Esophagus (tissue), 2 donors: ENCODE results near the gene AAK1. TPM values are rescaled to one million over a fixed set of nuclear protein-coding genes. Genes with fewer than 3 reads are reported as not detected.
"Not testable (repeated sequence)": the region's sequence is repeated elsewhere in the genome, so short reads cannot be mapped to it uniquely, and the experiment has no call there.

Experiments used
- H3K27ac ChIP-seq, 2 donors: one replicate each; pipeline ENCODE4 v1.5.1; 2013; ENCODE audit warnings: low read depth in 2 of 2, mild to moderate bottlenecking in 2 of 2, inconsistent platforms in 1 of 2, low read length in 1 of 2, moderate library complexity in 1 of 2
- H3K27me3 ChIP-seq, 2 donors: one replicate each; pipeline ENCODE4 v1.6.1; 2013; ENCODE audit warnings: low read length in 2 of 2, control low read depth in 1 of 2, mild to moderate bottlenecking in 1 of 2; ENCODE audit not compliant: insufficient read depth in 2 of 2, control insufficient read depth in 1 of 2
- H3K36me3 ChIP-seq, 2 donors: one replicate each; pipeline ENCODE4 v1.6.1; 2013; ENCODE audit warnings: low read length in 1 of 2; ENCODE audit not compliant: control insufficient read depth in 2 of 2, insufficient read depth in 2 of 2
- H3K4me1 ChIP-seq, 2 donors: one replicate each; pipeline ENCODE4 v1.6.1; 2013; ENCODE audit warnings: low read length in 1 of 2; ENCODE audit not compliant: control insufficient read depth in 2 of 2, insufficient read depth in 2 of 2
- H3K4me3 ChIP-seq, 2 donors: one replicate each; pipeline ENCODE4 v1.5.1; 2013; ENCODE audit warnings: low read length in 2 of 2, mild to moderate bottlenecking in 2 of 2, low read depth in 1 of 2, moderate library complexity in 1 of 2
- H3K9me3 ChIP-seq, 2 donors: one replicate each; pipeline ENCODE4 v1.6.1; 2013; ENCODE audit warnings: mild to moderate bottlenecking in 2 of 2, low read depth in 1 of 2, low read length in 1 of 2, moderate library complexity in 1 of 2; ENCODE audit not compliant: control insufficient read depth in 2 of 2, insufficient read depth in 1 of 2
- WGBS, 2 donors: extraction: QIAGEN DNeasy Blood & Tissue Kit; methylation state at CpG; one replicate each; pipeline ENCODE4 v1.1.7; 2013; 5-methylcytosine and 5-hydroxymethylcytosine counted together
- polyA plus RNA-seq, 2 donors: library from polyadenylated mRNA; stranded (reverse); fragments of 200-250 nt; gene quantifications; one replicate each; pipeline ENCODE4 v1.2.3, GENCODE V29; 2013
- donor health status: healthy with polysubstance abuse.
- donor health status: Bipolar disorder and iron deficiency.

AAK1 gene
- polyA plus RNA-seq, 2 donors: 4.4 to 8.4 TPM

DNA sequence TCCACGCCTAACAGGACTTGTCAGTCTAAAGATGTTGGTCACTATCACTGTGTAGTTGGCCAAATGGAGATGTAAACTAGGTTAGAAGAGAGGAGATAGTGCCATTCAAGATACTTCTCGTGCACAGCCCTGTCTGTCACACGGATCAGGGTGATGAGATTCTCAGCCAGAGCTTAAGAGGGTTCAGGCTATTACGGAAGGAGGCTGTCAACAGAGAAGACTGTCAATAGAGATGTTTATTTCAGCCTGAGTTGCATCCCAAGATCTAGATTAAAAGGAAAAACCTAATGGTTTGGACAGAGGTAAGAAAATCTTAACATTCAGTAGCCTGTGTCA is 83.4 kb downstream of the AAK1 start:
- no peaks in the 10 kb centered on the region for H3K9me3 ChIP-seq
- 83 to 88% methylated on average over 4 of the region's 4 CpGs for WGBS, 2 donors
- no peaks in the 10 kb centered on the region for H3K36me3 ChIP-seq

DNA sequence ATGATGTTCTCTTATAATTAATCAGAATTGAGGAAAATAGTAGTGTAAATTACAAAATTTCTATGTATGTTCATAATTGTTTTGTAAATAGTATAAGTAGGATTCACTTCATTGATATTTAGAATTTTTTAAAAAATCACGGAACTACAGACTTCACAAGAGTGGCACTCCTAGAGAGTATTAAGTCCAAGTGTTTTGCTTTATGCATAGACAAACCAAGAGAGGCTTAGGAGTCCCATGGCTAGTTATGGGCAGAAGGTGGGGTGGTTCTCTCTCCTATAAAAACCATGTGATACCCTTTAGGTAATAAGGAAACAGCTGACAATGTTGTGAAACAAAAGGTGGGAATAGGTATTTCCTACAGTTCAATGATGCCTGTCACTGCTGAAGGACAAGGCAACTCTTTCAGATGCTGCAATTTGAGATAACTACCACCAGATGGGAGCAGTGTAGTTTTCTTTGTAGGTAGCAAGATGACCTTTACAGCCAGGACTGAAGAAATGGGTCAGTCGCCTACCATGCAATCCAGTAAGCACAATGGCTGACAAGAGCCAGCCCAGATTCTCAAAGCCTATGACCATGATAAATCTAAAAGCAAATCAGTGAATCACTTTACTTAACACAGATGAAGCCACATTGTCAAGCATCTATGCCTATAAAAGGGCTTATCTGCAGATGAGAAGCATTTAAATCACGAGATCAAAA is 83.9 kb downstream of the AAK1 start:
- H3K27ac ChIP-seq: no peak overlapping the region
- peaks cover 0 to 4% of the 10 kb centered on the region in 2 donors for H3K4me1 ChIP-seq
- no peaks in the 10 kb centered on the region for H3K27me3 ChIP-seq
- H3K9me3 ChIP-seq: no peaks in the 10 kb centered on the region
- 61 to 66% methylated on average over 3 of the region's 3 CpGs for WGBS, 2 donors
- no peak overlapping the region for H3K4me3 ChIP-seq
- no peaks in the 10 kb centered on the region for H3K36me3 ChIP-seq

More for the DNA sequence above, 83.4 kb downstream of the AAK1 start:
- H3K4me1 ChIP-seq: peaks cover 0 to 2% of the 10 kb centered on the region in 2 donors
- H3K27me3 ChIP-seq: no peaks in the 10 kb centered on the region
- H3K27ac ChIP-seq: no peak overlapping the region
- no peak overlapping the region for H3K4me3 ChIP-seq

DNA sequence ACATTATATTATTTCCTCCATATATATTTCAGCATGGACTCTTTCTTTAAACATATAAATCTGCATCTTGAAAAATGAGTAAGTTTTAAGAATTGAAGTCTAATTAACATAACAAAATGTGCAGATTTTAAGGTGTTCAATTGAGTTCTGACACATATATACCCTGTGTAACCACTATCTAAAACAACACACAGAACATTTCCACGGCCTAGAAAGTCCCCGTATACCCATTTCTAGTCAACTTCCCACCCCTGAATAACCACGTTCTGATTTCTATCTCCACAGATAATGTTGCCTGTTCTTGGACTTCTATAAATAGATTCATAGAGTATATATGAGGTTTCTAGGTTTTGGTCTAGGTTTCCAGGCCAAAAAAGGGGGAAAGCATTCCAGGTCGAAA is 87.5 kb downstream of the AAK1 start:
- H3K27ac ChIP-seq: no peak overlapping the region
- no peaks in the 10 kb centered on the region for H3K36me3 ChIP-seq
- H3K4me1 ChIP-seq: peaks cover 0 to 4% of the 10 kb centered on the region in 2 donors
- H3K9me3 ChIP-seq: no peaks in the 10 kb centered on the region
- WGBS, 2 donors: 79 to 87% methylated on average over 4 of the region's 4 CpGs
- no peaks in the 10 kb centered on the region for H3K27me3 ChIP-seq
- H3K4me3 ChIP-seq: no peak overlapping the region

DNA sequence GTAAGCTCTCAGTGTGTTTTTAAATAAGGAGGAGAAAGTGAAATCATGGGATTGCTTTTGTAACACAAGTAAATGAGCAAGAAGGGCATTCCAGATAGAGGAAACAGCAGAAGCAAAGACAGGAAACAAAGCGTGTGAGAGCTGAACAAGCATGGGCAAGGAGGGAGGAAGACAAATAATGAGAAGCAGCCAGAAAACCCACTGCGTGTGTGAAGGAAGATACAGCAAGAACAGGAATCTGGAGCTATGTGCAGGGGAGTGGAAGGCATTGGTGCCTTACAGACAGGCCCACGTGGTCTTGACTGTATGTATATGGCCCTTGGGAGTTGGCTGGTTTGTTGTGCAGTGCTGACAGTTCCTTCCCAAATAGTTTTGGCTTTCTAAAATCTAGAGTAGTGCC is 88.6 kb downstream of the AAK1 start:
- Histone ChIP-seq H3K36me3 (no peaks in the 10 kb centered on the region), H3K27ac (peak overlapping the region; percentile 35 to 74), H3K4me1 (peaks cover 0 to 4% of the 10 kb centered on the region in 2 donors), H3K9me3 (no peaks in the 10 kb centered on the region), H3K4me3 (no peak overlapping the region), H3K27me3 (no peaks in the 10 kb centered on the region)
- WGBS, 2 donors: 23 to 50% methylated on average over 3 of the region's 3 CpGs

DNA sequence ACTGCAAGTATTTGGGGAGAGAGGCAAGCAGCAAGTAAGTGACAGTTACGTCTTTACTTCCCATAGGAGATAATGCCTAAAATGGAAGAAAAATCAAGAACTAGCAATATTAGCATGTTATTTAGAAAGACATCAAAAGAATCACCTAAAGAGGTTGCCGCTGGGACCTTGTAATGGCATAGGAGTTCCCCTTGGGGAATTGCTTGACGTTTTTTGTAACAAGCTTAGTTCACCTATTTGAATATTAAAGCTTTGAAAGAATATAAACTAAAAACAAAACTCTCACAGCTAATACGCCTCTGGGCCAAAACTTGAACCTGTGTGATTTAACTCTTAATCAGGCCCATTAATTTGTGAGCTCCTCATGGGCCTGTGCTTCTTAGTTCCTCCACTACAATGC is 89.0 kb downstream of the AAK1 start:
- Histone ChIP-seq H3K36me3 (no peaks in the 10 kb centered on the region), H3K27ac (peak overlapping the region in 1 of 2 donors; percentile 74), H3K4me3 (no peak overlapping the region), H3K4me1 (peaks cover 0 to 4% of the 10 kb centered on the region in 2 donors), H3K27me3 (no peaks in the 10 kb centered on the region), H3K9me3 (no peaks in the 10 kb centered on the region)
- WGBS, 2 donors: 52 to 72% methylated on average over 4 of the region's 4 CpGs

DNA sequence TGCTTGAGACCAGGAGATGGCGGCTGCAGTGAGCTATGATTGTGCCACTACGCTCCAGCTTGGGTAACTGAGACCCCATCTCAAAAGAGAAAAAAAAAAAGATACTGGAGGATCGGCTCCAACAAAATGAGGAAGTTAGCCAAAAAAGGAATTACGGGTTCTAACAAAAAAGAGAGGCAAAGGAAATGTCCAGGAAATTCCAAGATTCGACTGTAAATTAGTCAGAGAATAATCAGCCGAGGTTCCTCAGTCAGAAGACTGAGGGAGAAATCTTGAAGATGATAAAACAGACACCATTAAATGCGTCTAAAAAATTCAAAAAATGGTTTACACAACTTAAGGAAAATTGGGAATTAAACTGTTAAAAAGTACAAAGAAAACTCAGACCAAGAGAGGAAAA is 89.5 kb downstream of the AAK1 start:
- no peak overlapping the region for H3K27ac ChIP-seq
- WGBS, 2 donors: 81 to 87% methylated on average over 7 of the region's 7 CpGs

DNA sequence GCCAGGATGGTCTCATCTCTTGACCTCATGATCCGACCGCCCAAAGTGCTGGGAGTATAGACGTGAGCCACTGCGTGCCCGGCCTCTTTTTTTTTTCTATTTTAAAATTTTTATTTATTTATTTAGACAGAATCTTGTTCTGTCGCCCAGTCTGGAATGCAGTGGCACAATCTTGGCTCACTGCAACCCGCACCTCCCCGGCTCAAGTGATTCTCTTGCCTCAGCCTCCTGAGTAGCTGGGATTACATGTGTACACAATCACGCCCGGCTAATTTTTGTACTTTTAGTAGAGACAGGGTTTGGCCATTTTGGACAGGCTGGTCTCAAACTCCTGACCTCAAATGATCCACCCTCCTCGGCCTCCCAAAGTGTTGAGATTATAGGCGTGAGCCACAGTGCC is 93.0 kb downstream of the AAK1 start:
- H3K27ac ChIP-seq, H3K36me3 ChIP-seq, H3K4me3 ChIP-seq, H3K9me3 ChIP-seq, H3K4me1 ChIP-seq, H3K27me3 ChIP-seq: not testable (repeated sequence)
- 89 to 94% methylated on average over 12 of the region's 12 CpGs for WGBS, 2 donors

More for the DNA sequence above, 89.5 kb downstream of the AAK1 start:
- no peak overlapping the region for H3K4me3 ChIP-seq
- no peaks in the 10 kb centered on the region for H3K9me3 ChIP-seq
- no peaks in the 10 kb centered on the region for H3K27me3 ChIP-seq
- no peaks in the 10 kb centered on the region for H3K36me3 ChIP-seq
- H3K4me1 ChIP-seq: peaks cover 0 to 4% of the 10 kb centered on the region in 2 donors

DNA sequence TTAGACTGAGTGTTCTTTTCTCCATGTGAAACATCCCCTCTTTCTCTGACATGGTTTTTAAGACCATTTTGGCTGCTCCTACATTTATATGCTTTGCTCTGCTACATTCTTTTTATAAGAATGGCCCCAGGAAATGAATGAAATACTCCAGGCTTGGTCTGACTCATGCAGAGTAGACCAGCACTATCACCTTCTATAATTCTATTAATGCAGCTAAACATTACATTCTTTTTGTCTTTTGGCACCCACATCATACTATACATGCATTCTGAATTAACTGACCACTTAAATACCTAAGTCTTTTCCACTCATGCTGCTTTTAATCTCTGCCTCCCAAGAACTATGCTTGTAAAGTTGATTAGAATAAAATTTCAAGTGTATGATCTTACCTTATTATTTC is 94.1 kb downstream of the AAK1 start:
- Histone ChIP-seq H3K4me3 (no peak overlapping the region), H3K36me3 (no peaks in the 10 kb centered on the region), H3K27ac (no peak overlapping the region), H3K4me1 (no peaks in the 10 kb centered on the region), H3K9me3 (no peaks in the 10 kb centered on the region), H3K27me3 (no peaks in the 10 kb centered on the region)

DNA sequence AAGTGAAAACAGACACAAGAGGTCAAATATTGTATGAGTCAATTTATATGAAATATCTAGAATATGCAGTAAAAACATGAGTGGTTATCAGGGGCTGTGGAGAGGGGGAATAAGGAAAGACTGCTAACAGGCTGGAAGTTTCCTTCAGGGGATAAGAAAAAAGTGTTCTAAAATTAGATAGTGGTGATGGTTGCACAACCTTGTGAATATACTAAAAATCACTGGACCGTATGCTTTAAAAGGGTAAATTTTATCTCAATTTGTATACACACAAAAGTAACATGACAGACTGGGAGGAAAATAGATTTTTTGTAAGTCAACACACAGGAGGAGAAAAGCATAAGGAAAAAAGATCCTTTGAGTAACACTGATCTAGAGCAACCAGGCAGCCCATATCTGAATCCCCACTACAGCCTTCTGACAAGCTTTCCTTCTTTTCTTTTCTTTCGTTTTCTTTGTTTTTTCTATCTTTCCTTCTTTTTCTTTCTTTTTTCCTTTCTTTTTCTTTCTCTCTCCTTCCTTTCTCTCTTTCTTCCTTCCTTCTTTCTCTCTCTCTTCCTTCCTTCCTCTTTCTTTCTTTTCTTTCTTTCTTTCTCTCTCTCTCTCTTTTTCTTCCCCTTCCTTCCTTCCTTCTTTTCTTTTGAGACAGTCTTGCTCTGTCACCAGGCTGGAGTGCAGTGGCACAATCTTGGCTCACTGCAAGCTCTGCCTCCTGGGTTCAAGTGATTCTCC is 95.4 kb downstream of the AAK1 start:
- no peaks in the 10 kb centered on the region for H3K9me3 ChIP-seq
- H3K27me3 ChIP-seq: no peaks in the 10 kb centered on the region
- no peaks in the 10 kb centered on the region for H3K36me3 ChIP-seq
- H3K4me1 ChIP-seq: no peaks in the 10 kb centered on the region
- H3K4me3 ChIP-seq: no peak overlapping the region
- WGBS, 2 donors: 54 to 63% methylated on average over 2 of the region's 2 CpGs
- no peak overlapping the region for H3K27ac ChIP-seq

DNA sequence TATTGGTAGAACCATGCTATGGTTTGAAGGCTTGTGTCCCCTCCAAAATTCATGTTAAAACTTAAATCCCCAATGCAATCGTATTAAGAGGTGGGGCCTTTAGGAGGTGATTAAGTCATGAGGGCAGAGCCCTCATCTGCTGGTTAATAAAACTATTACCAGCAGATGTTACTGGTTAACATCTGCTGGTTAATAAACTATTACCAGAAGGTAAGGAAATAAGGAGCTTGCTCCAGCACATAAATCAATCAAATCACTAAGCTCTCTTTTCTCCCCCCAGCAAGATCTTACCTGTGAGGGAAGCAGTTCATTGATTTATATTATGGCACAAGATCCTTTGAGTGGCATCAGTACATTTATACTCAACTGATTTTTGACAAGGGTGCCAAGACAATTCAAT is 96.9 kb downstream of the AAK1 start:
- WGBS, 2 donors: 89 to 98% methylated on average over 1 of the region's 1 CpG
- no peaks in the 10 kb centered on the region for H3K27me3 ChIP-seq
- H3K4me3 ChIP-seq: no peak overlapping the region
- H3K27ac ChIP-seq: no peak overlapping the region
- peaks cover 0 to 3% of the 10 kb centered on the region in 2 donors for H3K36me3 ChIP-seq
- no peaks in the 10 kb centered on the region for H3K9me3 ChIP-seq
- no peaks in the 10 kb centered on the region for H3K4me1 ChIP-seq
